Endothelial cell of umbilical vein (primary cell): ENCODE measurements around the gene RBKS. TPM values are rescaled to one million over a fixed set of nuclear protein-coding genes. Genes with fewer than 3 reads are reported as not detected.

ENCODE experiments used
- BruUV-seq: library from RNA; stranded (reverse); fragments of 400-500 nt; replicated peaks from 2 replicates; lab custom pipeline; 2021; lab: Mats Ljungman, UMichigan
- CTCF ChIA-PET: fragments of 300-600, 350-600 bp; sonication (Branson Sonifier 250); formaldehyde crosslinking; loops from one replicate; lab custom pipeline; 2021; ENCODE audit warnings: antibody characterized with exemption, inconsistent platforms; lab: Charles Lee
- POLR2A ChIA-PET: fragments of 300-600, 350-600 bp; sonication (Branson Sonifier 250); formaldehyde crosslinking; loops from one replicate; lab custom pipeline; 2021; ENCODE audit warnings: antibody characterized with exemption, inconsistent platforms; lab: Charles Lee
- DNase-seq: peaks from one replicate; pipeline ENCODE4 v3.0.0-alpha.2; 2011; ENCODE audit warnings: low read depth, low spot score
- FAIRE-seq: peaks from 2 replicates; lab custom pipeline; 2011; peaks lifted over from hg19 to GRCh38; lab: Jason Lieb, UNC
- H2AFZ ChIP-seq: 2 replicates; pipeline ENCODE4 v1.6.0; 2012; ENCODE audit warnings: low read depth, low read length, control low read depth, inconsistent platforms
- H3K27ac ChIP-seq: 2 replicates; pipeline ENCODE4 v1.5.1; 2011; ENCODE audit warnings: low read depth, mild to moderate bottlenecking, control low read depth, low read length, moderate library complexity; ENCODE audit not compliant: insufficient read depth
- H3K27me3 ChIP-seq, 2 experiments: 2 replicates each; pipeline versions ENCODE4 v1.6.0 to v1.6.1; 2011; ENCODE audit warnings: low read length in 2 of 2, mixed read lengths in 1 of 2; ENCODE audit not compliant: control insufficient read depth in 2 of 2, insufficient read depth in 2 of 2
- H3K36me3 ChIP-seq, 2 experiments: 2 replicates in 1 of 2; 3 replicates in 1 of 2; pipeline ENCODE4 v1.5.1; 2011; ENCODE audit warnings: low read length in 2 of 2, mild to moderate bottlenecking in 1 of 2, moderate library complexity in 1 of 2; ENCODE audit not compliant: control insufficient read depth in 2 of 2, insufficient read depth in 2 of 2; ENCODE audit errors: extremely low read depth in 1 of 2
- H3K4me1 ChIP-seq: 3 replicates; pipeline ENCODE4 v1.5.1; 2011; ENCODE audit warnings: mild to moderate bottlenecking, low read length; ENCODE audit not compliant: control insufficient read depth, insufficient read depth; ENCODE audit errors: extremely low read depth
- H3K4me2 ChIP-seq: 2 replicates; pipeline ENCODE4 v1.6.1; 2011; ENCODE audit warnings: low read length, control low read depth, mixed read lengths; ENCODE audit not compliant: insufficient read depth
- H3K4me3 ChIP-seq, 3 experiments: fragments of 200-600 bp in 1 of 3; sonication (generic), shearing (Covaris generic) in 1 of 3; replicated peaks in 1 of 3; 2 replicates each; pipeline ENCODE4 v1.5.1; 2011 to 2016; ENCODE audit warnings: control low read depth in 3 of 3, low read length in 3 of 3, mild to moderate bottlenecking in 2 of 3, inconsistent platforms in 1 of 3, low read depth in 1 of 3, moderate library complexity in 1 of 3; ENCODE audit not compliant: insufficient read depth in 1 of 3
- H3K79me2 ChIP-seq: 2 replicates; pipeline ENCODE4 v1.6.0; 2012; ENCODE audit warnings: low read length, inconsistent platforms; ENCODE audit not compliant: control insufficient read depth, insufficient read depth
- H3K9ac ChIP-seq: replicated peaks from 2 replicates; pipeline ENCODE3; 2011; ENCODE audit warnings: low read length, control low read depth; ENCODE audit not compliant: insufficient read depth; ENCODE audit errors: extremely low read depth
- H3K9me1 ChIP-seq: replicated peaks from 3 replicates; pipeline ENCODE4 v1.6.0; 2011; ENCODE audit warnings: mild to moderate bottlenecking, low read length; ENCODE audit not compliant: control insufficient read depth, insufficient read depth; ENCODE audit errors: extremely low read depth
- H3K9me3 ChIP-seq: replicated peaks from 2 replicates; pipeline ENCODE4 v1.5.1; 2012; ENCODE audit warnings: low read length, inconsistent platforms; ENCODE audit not compliant: control insufficient read depth, insufficient read depth
- H4K20me1 ChIP-seq: replicated peaks from 2 replicates; pipeline ENCODE3; 2011; ENCODE audit warnings: mild to moderate bottlenecking, low read length; ENCODE audit not compliant: control insufficient read depth, insufficient read depth; ENCODE audit errors: extremely low read depth
- EZH2 ChIP-seq: IDR thresholded peaks from 2 replicates; pipeline ENCODE4 v1.6.1; 2012; ENCODE audit warnings: borderline replicate concordance, low read depth, mild to moderate bottlenecking, moderate library complexity, low read length, inconsistent platforms; ENCODE audit not compliant: severe bottlenecking
- FOS ChIP-seq: IDR thresholded peaks from 2 replicates; pipeline ENCODE4 v1.6.1; 2011; ENCODE audit warnings: mild to moderate bottlenecking, low read length, moderate library complexity, borderline replicate concordance; ENCODE audit not compliant: insufficient read depth
- GATA2 ChIP-seq: IDR thresholded peaks from 2 replicates; pipeline ENCODE4 v1.7.0; 2011; ENCODE audit warnings: low read depth, mild to moderate bottlenecking, moderate library complexity, mixed read lengths, low read length; ENCODE audit not compliant: insufficient read length, insufficient read depth
- JUN ChIP-seq: IDR thresholded peaks from 2 replicates; pipeline ENCODE4 v1.6.1; 2011; ENCODE audit warnings: borderline replicate concordance, low read depth; ENCODE audit not compliant: insufficient read length, insufficient read depth
- MYC ChIP-seq: IDR thresholded peaks from one replicate; pipeline ENCODE4 v1.6.1; 2011; ENCODE audit warnings: mild to moderate bottlenecking, low read depth, low read length
- POLR2A ChIP-seq: IDR thresholded peaks from 2 replicates; pipeline ENCODE4 v1.6.1; 2012; ENCODE audit warnings: low read depth, mild to moderate bottlenecking, control low read depth, low read length
- POLR2AphosphoS5 ChIP-seq: IDR thresholded peaks from 2 replicates; pipeline ENCODE4 v1.6.1; 2012; ENCODE audit warnings: low read depth, mild to moderate bottlenecking, control low read depth, low read length, moderate library complexity; ENCODE audit not compliant: insufficient read depth
- dilution Hi-C: fragments of 300-500 bp; cut with MboI; formaldehyde crosslinking; loops from one replicate; pipeline ENCODE4 v1.15.0; 2019; ENCODE audit warnings: low sequenced_read_pairs; ENCODE audit not compliant: extremely low pct_ligation_motif_present
- intact Hi-C: fragments of 100-400 bp; cut with micrococcal nuclease; formaldehyde crosslinking; loops from one replicate; pipeline ENCODE4 v1.10.0; 2022
- polyA plus RNA-seq, 4 experiments: library from polyadenylated mRNA; depleted of rRNA in 3 of 4; stranded (reverse) in 3 of 4; unstranded in 1 of 4; fragments of >200 nt; gene quantifications; 2 replicates each; pipeline versions ENCODE4 v1.2.1 to v1.2.3, GENCODE V29; 2011 to 2012; ENCODE audit warnings: missing spikeins in 1 of 4
- total RNA-seq: library from RNA; stranded (reverse); gene quantifications from 2 replicates; pipeline ENCODE4 v1.2.3, GENCODE V29; 2021
- TF ChIP-seq, protein P1 (sequence below), 2 donors: IDR thresholded peaks; 1 replicate in 1 of 2; 2 replicates in 1 of 2; pipeline ENCODE4 v1.5.1; 2011; ENCODE audit warnings: low read length in 2 of 2, mild to moderate bottlenecking in 2 of 2, moderate library complexity in 2 of 2, control low read depth in 1 of 2, inconsistent platforms in 1 of 2, low read depth in 1 of 2; ENCODE audit not compliant: insufficient read depth in 1 of 2; ENCODE audit errors: extremely low read depth in 1 of 2
- TF ChIP-seq, protein P2 (sequence below): IDR thresholded peaks from 2 replicates; pipeline ENCODE4 v1.6.1; 2011; ENCODE audit not compliant: insufficient read depth, insufficient read length

RBKS gene
- total and polyA plus RNA-seq, 2 donors (not counting 3 experiments of a cell fraction or from before 2014, with no cell fraction given): 0.64 to 1.8 TPM

DNA sequence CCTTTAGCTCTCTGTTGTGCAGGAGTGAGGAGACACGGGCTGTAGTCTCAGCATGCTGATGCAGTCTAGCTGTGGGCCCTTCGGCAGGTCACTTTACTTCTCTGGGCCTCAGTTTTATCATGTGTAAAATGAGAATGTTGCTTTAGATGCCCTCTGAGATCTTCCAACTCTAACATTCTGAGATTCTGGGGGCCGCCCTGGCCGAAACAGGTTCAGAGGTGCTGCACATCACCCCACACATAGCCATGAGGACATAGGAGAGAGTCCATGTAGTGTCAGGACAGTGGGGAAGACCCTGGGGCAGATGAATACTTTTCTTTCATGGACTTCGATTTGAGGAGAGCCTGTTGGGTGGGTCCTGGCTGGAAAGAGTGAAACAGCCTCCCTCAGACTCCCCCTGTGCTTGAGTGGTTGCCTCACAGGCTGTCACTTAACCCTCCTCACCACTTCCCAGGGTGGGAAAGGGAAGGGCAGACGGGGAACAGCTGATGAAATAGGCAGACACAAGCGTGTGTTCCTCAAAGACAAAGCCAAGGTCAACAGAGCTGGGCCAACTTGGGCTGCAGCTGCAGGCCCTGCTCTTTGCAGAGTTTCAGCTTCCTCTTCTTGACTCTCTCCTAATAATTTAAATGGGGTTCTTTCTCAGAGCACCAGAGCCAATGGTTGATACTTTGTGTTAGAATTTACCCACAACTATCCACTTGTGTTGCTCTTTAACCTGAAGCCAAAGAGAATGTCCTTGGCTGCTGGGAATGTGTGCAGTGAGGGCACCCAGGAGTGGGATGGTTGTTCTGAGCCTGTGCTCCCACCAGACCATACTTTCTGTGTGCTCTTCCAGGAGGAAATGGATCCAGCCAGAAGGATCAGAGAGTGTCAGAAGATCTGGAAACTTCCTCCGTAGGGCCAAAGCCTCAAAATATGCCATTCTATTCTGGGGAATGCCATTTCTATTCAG is 133.4 kb downstream of the RBKS start:
- no peak for FAIRE-seq
- Histone ChIP-seq H2AFZ (no peak overlapping the region), H3K9ac (no peak overlapping the region), H3K27me3 (no peaks in the 10 kb centered on the region), H3K9me1 (no peaks in the 10 kb centered on the region), H3K4me1 (no peaks in the 10 kb centered on the region), H3K79me2 (no peaks in the 10 kb centered on the region), H3K4me3 (no peak overlapping the region), H3K9me3 (no peaks in the 10 kb centered on the region), H3K36me3 (no peaks in the 10 kb centered on the region), H3K27ac (no peak overlapping the region), H3K4me2 (no peak overlapping the region), H4K20me1 (no peaks in the 10 kb centered on the region)
- DNase-seq: no peak
- BruUV-seq: no TSS peak
- dilution Hi-C loops: no loop called here
- POLR2A ChIA-PET: no interaction called here
- CTCF ChIA-PET: no interaction called here
- intact Hi-C loops: loop anchor here (10.0 kb wide), 1 partner anchor 808 kb away; no protein-coding TSS in a partner anchor
- no peak for TF ChIP-seq FOS

DNA sequence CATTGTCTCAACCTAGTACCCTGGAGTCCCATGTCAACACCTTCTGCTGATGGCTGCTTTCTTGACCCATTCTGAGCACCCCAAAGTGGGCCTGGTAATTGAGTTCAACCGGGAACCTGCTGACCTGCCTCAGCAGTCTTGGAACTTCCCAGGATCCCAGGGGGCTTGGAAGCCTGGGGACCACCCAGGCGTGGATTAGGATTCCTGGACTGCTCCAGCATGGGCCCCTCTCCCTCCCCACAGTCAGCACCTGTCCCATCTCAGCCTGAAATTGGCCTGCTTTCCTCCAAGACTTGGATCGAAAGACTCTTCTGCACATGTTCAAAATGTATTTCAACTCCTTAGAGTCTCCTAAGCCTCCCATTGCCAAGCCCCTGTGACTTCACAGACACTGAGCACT is 134.1 kb downstream of the RBKS start:
- Histone ChIP-seq H3K9ac (no peak overlapping the region), H3K79me2 (no peaks in the 10 kb centered on the region), H3K4me1 (no peaks in the 10 kb centered on the region), H3K36me3 (no peaks in the 10 kb centered on the region), H3K27ac (no peak overlapping the region), H3K27me3 (no peaks in the 10 kb centered on the region), H3K9me3 (no peaks in the 10 kb centered on the region), H3K9me1 (no peaks in the 10 kb centered on the region), H3K4me3 (no peak overlapping the region), H4K20me1 (no peaks in the 10 kb centered on the region), H2AFZ (no peak overlapping the region), H3K4me2 (no peak overlapping the region)
- ChIA-PET CTCF (interaction anchor here (0.8 to 2.7 kb wide), 2 partner anchors 398 to 697 kb away, joined by 3 to 20 read pairs; no protein-coding TSS in a partner anchor), POLR2A (no interaction called here)
- TF ChIP-seq MYC (no peak), EZH2 (no peak), FOS (no peak), GATA2 (no peak), POLR2AphosphoS5 (no peak), JUN (no peak), POLR2A (no peak)
- TF ChIP-seq, protein P1, sequence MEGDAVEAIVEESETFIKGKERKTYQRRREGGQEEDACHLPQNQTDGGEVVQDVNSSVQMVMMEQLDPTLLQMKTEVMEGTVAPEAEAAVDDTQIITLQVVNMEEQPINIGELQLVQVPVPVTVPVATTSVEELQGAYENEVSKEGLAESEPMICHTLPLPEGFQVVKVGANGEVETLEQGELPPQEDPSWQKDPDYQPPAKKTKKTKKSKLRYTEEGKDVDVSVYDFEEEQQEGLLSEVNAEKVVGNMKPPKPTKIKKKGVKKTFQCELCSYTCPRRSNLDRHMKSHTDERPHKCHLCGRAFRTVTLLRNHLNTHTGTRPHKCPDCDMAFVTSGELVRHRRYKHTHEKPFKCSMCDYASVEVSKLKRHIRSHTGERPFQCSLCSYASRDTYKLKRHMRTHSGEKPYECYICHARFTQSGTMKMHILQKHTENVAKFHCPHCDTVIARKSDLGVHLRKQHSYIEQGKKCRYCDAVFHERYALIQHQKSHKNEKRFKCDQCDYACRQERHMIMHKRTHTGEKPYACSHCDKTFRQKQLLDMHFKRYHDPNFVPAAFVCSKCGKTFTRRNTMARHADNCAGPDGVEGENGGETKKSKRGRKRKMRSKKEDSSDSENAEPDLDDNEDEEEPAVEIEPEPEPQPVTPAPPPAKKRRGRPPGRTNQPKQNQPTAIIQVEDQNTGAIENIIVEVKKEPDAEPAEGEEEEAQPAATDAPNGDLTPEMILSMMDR (IDR thresholded peaks at IDR 0.05; ENCODE audit: extremely low read depth in 1 of 2, insufficient read depth in 1 of 2, low read depth in 1 of 2, low read length in 2 of 2): no peak
- TF ChIP-seq, protein P2, sequence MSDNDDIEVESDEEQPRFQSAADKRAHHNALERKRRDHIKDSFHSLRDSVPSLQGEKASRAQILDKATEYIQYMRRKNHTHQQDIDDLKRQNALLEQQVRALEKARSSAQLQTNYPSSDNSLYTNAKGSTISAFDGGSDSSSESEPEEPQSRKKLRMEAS: no peak
- DNase-seq: no peak
- BruUV-seq: no TSS peak
- dilution Hi-C loops (no loop called here), intact Hi-C loops (loop anchor here (10.0 kb wide), 1 partner anchor 809 kb away; no protein-coding TSS in a partner anchor)
- no peak for FAIRE-seq
